ENCODE results near the gene SLC20A1.

DNA sequence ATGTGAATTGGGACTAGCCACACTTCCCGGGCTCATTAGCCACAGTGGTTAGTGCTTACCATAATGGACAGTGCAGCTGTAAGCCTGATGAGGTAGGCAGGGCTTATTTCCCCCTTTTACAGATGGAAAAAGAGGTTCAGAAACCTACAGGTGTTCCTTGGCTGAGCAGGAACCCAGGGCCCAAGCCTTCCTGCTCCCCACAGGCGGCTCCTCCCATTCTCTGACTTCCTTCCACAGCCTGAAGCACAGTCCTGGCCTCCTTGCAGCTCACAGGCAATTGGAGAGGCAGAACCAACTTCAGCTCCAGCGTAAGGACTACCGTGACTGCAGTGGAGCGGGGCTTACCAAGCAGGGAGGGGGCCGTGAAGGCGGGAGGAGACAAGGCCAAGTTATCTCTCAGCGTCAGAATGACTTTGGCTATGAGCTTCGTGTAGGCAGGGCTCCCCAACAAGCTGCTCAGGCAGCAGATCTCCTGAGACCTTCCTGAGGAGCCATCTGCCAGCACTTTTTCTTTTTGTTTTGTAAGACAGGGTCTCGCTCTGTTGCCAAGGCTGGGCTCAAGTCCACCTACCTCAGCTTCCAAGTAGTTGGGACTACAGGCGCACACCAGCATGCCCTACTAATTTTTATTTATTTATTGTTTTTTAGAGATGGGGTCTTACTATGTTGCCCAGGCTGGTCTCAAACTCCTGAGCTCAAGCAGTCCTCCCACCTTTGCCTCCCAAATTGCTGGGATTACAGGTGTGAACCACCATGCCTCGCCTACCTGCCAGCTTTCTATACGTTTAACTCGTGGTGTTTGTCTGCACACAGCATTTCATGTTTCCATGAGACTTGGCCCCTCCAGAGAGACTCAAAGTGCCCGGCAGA, 40.8 kb downstream of the SLC20A1 start:
- TF ChIP-seq, protein P1, sequence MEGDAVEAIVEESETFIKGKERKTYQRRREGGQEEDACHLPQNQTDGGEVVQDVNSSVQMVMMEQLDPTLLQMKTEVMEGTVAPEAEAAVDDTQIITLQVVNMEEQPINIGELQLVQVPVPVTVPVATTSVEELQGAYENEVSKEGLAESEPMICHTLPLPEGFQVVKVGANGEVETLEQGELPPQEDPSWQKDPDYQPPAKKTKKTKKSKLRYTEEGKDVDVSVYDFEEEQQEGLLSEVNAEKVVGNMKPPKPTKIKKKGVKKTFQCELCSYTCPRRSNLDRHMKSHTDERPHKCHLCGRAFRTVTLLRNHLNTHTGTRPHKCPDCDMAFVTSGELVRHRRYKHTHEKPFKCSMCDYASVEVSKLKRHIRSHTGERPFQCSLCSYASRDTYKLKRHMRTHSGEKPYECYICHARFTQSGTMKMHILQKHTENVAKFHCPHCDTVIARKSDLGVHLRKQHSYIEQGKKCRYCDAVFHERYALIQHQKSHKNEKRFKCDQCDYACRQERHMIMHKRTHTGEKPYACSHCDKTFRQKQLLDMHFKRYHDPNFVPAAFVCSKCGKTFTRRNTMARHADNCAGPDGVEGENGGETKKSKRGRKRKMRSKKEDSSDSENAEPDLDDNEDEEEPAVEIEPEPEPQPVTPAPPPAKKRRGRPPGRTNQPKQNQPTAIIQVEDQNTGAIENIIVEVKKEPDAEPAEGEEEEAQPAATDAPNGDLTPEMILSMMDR (IDR thresholded peaks at IDR 0.05; ENCODE audit: low read length) = no peak
- no peak for TF ChIP-seq EZH2phosphoT487 (IDR thresholded peaks at IDR 0.05; ENCODE audit: low read length)
